GM15510 (cell line): ENCODE measurements around the gene SEMG2.

Experiments used
- POLR2A ChIP-seq: IDR thresholded peaks from 3 replicates; pipeline ENCODE4 v1.6.1; 2011; ENCODE audit warnings: borderline replicate concordance; ENCODE audit not compliant: insufficient read length; ENCODE audit errors: extremely low read depth

Gene SEMG2

DNA sequence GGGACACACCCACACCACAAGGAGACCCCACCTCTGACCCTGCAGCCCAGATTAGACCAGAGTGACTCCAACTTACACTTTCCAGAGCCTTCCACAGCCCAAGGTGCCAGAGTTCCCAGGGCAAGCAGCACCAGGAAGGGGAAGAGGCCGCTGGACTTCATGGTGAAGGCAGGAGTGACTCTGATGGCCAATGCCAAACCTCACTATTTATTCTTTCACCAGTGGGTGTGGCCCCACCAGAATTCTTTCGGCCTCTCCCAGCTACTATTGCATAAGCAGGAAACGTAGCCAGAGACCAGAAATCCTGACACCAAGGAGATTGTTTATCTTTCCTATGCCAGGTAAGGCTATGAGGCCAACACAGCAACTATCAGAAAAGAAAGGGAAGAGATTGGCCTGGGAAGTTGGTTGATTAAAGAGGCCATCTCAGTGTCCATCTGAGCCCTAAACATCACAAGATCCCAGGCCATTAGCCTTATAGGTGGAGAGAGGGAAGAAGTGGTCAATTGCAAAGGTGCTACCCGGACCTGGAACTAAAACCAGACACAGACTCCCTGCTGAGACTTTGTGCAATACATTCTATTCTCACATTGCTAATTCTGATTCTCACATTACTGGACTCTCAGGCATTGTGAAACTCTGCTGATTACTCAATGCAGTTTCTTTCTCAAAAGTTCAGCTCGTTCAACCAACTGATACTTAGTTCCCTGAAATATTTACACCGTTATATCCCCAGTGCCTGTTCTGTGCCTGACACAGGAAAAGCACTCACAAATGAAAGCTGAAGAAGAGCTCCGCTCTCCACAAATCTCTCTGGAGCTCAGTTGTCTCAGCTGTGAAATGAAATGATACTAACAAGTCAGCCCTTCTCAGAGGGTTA lies 33.5 kb downstream of the SEMG2 start, which contains the start of gene SLPI:
TSS of gene SLPI (minus strand) at position 182 of the 880 bp plus-strand sequence. CDS start at position 161, 21 bp downstream.
- TF ChIP-seq POLR2A = no peak

DNA sequence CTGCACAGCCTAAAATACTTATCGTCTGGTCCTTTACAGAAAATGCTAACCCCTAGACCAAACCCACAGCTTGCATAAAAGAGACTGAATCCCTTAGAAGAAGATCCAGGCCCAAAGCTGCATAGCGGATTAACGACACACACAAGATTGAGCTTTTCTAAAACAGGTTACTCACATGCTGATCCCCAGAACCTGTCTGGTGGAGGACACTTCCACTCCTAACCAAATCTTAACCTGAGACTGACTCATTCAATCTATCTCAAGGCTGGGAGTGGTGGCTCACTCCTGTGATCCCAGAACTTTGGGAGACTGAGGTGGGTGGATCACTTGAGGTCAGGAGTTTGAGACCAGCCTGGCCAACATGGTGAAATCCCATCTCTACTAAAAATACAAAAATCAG lies 36.0 kb downstream of the SEMG2 start:
- no peak for TF ChIP-seq POLR2A

DNA sequence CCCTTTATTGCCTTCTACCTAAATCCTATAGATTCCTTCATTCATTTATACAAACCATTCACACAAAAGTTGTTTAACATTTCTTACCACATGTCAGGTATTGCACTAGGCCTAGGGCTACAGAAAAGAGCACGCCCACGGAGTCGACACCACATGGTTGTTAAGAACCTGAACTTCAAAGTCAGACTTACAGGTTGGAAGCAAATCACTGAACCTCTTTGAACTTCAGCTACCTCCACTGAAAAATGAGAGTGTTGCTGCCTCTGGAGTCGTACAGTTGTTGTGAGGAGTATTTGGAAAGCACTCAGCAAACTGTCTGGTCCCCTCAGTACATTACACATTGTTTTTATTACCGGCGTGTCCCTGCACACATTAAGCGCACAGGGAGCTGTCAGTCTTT lies 36.5 kb downstream of the SEMG2 start:
- TF ChIP-seq POLR2A = no peak

DNA sequence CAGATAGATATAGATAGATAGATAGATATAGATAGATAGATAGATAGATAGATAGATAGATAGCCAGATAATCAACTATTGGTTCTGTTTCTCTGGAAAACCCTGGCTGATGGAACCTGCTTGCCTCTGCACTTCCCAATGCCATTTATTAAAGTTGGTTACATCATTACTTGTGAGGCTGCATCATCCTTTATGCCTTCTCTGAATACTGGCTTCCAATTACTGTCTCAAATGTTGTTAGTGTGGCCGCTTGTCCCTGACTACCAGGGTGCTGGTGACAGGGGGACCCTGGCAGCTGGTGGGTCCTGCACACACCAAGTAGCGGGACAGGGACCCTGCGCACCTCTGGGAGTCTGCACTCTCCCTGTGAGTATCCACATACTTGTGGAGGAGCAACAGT lies 37.1 kb downstream of the SEMG2 start:
- no peak for TF ChIP-seq POLR2A

DNA sequence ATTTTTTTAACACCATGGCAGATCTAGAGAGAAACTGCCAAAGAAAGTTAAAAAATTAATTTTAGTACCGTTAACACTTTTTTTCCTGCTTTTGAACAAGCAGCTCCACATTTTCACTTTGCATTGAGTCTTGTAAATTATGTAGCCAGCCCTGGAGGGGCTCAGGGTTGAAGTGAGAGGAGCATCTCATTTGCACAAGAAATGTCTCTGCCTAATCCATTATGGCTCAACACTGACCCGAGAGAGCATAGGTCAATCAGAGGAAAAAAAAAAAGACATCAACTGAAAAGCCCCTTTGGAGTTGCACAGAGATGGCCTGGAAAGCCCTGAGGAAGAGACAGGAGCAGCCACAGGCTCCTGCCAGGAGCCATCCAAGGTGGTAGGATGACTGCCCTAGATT lies 37.5 kb downstream of the SEMG2 start:
- TF ChIP-seq POLR2A = no peak

DNA sequence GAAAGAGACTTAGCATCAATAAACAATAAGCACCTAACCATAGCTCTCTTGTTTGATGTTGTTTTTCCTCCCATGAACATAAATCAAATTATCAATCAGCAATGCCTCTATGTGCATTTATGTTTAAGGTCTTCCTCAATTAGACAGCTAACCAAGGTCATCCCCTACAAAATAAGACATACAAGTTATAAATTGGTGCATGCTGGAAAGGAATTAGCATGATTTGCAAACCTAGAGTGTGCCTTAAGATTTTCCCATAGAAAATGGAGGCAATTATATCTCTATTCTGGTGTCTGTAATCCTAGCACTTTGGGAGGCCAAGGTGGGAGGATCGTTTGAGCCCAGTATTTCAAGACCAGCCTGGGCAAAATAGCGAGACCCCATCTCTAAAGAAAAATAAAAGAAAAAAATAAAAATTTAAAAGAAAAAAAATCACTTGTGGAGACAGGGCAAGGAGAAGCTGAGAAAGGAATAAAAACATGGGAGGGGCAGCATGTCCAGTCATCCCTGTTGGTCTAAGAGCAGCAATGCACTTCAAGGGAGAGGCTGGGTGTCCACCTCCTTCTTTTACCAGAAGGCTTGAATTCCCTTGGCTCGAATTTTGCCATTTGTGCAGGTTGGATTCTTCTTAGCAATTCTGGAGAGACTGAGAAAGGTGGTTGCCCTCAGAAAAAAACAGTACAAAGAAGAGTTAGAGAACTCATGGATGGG lies 42.5 kb downstream of the SEMG2 start:
- no peak for TF ChIP-seq POLR2A

DNA sequence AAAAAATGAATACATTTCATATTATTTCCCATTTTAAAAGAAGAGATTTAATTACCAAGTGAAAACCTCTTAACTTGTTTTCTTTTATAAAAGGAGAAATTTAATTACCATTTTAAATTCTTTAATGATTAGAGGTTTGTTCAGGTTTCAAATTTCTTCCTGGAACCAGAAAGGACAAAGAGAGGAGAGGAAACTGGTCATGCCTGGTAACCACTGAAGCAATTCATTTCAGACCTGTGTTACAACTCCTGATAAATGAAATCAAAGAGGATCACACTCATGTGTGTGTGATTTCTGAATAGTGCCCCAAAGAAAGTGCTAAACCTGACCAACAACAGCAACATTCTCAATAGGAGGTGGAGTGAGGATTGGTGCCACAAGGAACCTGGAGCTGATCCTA lies 45.8 kb downstream of the SEMG2 start:
- no peak for TF ChIP-seq POLR2A

DNA sequence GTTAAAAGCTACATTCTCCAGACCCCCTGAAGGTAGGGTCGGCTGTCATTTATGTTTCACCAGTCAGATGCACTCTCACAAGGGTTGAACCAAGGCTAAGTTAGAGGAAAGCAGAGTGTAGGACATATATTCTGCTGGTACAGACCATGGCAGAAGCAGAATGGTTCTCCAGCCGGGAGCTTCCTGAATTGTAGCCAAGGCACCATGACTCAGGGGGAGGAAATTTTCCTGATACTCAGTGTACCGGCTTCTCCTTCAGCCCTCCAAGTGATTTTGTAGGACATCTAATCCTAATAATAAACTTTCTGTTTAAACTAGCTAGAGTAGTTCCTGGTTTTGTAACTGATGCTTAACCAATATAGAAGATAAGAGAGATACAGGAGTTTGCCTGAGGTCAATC lies 47.4 kb downstream of the SEMG2 start:
- TF ChIP-seq POLR2A = no peak

DNA sequence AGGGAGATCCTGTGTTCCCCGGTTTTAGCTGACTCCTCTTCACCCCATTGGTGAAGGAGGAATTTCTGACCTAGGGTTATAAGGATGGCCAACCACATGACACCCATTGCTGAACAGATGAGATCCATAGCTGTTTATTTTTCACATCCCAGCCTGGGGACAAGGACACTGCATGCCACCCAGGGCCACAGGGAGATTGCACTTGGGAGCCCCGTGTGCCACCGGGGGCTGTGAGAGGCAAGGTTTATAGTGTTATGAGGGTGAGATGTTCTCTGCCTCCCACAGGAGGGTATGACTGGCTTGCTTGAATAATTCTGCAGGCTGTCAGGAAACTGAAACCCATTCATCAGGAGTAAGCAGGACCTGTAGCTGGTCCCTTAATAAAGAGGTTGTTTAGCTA lies 47.9 kb downstream of the SEMG2 start:
- no peak for TF ChIP-seq POLR2A

DNA sequence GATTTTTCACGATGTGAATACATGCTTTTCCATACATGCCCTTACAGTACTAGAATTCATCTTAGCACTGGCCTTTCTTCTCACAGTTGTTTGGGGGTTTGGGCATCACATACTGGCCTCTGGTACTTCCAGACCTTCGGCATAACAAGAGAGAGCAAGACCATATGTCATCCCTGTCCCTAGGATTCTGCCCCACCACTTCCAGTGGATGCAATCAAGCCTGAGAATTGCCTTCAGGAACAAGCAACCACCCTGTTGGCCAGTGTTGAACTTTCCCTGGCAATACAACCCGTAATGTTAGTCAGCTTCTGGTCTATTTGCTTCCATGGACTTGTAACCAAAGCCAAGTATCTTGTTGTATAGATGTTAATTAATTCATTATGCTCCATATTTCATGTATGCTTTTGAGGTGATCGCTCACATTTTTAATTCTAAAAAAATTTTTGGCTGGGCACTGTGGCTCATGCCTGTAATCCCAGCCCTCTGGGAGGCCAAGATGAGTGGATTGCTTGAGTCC lies 48.6 kb downstream of the SEMG2 start:
- no peak for TF ChIP-seq POLR2A
